Measurements from ENCODE around the gene ETDB. TPM values are rescaled to one million over a fixed set of nuclear protein-coding genes. Genes with fewer than 3 reads are reported as not detected.

ETDB gene
- total RNA-seq, 1 donor from 2014 or later: not detected

DNA sequence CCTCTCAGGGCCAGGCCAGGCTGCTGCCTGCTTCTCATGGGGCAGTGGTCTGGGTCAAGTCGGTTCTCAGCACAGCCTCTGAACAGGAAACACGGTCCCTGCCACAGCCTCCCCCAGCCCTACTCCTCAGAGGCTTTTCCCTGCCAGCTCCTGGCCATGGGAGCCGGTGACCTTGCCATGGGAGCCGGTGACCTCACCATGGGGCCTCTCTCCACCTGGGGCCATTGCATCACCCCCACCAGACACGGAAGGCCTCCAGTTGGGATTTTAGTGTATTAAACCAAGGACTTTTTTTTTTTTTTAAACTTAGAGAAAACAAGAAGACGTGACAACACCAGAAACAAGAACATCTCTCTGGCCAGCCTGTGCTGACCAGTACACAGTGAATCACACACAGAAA is 25.6 kb downstream of the ETDB start:
- Mint-ChIP-seq H3K4me3 (ENCODE audit: unreplicated experiment) (no peak overlapping the region), H3K27ac (ENCODE audit: unreplicated experiment) (no peak overlapping the region)

DNA sequence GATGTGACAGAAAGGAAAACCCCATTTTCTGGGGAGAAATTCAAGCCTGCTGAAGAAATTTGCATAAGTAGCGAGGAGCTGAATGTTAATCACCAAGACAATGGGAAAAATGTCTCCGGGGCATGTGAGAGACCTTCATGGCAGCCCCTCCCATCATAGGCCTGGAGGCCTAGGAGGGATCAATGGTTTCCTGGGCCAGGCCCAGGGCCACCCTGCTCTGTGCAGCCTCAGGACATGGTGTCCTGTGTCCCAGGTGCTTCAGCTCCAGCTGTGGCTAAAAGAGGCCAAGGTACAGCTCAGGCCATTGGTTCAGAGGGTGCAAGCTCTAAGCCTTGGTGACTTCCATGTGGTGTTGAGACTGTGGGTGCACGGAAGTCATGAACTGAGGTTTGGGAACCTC is 31.2 kb downstream of the ETDB start:
- DNase-seq (ENCODE audit: extremely low spot score, unreplicated experiment): no peak
- Mint-ChIP-seq H3K27me3 (ENCODE audit: unreplicated experiment) (no peaks in the 10 kb centered on the region), H3K4me1 (ENCODE audit: unreplicated experiment) (no peaks in the 10 kb centered on the region), H3K27ac (ENCODE audit: unreplicated experiment) (no peak overlapping the region), H3K4me3 (ENCODE audit: unreplicated experiment) (no peak overlapping the region), H3K36me3 (ENCODE audit: unreplicated experiment) (no peaks in the 10 kb centered on the region), H3K9me3 (ENCODE audit: unreplicated experiment) (peaks cover 7% of the 10 kb centered on the region)
- TF ChIP-seq, protein P1, sequence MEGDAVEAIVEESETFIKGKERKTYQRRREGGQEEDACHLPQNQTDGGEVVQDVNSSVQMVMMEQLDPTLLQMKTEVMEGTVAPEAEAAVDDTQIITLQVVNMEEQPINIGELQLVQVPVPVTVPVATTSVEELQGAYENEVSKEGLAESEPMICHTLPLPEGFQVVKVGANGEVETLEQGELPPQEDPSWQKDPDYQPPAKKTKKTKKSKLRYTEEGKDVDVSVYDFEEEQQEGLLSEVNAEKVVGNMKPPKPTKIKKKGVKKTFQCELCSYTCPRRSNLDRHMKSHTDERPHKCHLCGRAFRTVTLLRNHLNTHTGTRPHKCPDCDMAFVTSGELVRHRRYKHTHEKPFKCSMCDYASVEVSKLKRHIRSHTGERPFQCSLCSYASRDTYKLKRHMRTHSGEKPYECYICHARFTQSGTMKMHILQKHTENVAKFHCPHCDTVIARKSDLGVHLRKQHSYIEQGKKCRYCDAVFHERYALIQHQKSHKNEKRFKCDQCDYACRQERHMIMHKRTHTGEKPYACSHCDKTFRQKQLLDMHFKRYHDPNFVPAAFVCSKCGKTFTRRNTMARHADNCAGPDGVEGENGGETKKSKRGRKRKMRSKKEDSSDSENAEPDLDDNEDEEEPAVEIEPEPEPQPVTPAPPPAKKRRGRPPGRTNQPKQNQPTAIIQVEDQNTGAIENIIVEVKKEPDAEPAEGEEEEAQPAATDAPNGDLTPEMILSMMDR (IDR thresholded peaks at IDR 0.05): no peak

More for the DNA sequence above, 25.6 kb downstream of the ETDB start:
- Mint-ChIP-seq H3K27me3 (ENCODE audit: unreplicated experiment) (peaks cover 3% of the 10 kb centered on the region), H3K4me1 (ENCODE audit: unreplicated experiment) (peaks cover 8% of the 10 kb centered on the region), H3K36me3 (ENCODE audit: unreplicated experiment) (no peaks in the 10 kb centered on the region), H3K9me3 (ENCODE audit: unreplicated experiment) (peaks cover 3% of the 10 kb centered on the region)
- TF ChIP-seq, protein P1 (IDR thresholded peaks at IDR 0.05): no peak
- DNase-seq (ENCODE audit: extremely low spot score, unreplicated experiment): no peak

DNA sequence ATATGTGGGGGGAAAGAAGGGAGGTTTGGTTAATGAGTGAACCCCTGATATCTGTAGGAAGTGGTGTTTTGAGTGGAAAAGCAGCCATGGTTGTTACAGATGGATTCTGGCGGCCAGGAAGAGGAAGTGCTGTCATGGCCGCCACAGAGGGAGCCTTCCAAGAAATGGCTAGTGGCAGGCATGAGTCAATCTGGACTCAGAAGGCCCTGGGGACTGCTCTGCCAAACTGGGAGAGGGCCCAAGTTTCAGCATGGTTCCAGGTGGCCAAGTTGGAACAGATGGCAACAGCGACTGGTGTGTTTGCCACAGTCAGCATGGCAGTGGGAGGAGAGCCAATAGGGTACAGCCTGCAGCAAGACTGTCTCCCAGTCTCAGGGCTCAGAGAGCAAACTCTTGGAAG is 32.5 kb downstream of the ETDB start:
- Mint-ChIP-seq H3K4me3 (ENCODE audit: unreplicated experiment) (no peak overlapping the region), H3K27me3 (ENCODE audit: unreplicated experiment) (no peaks in the 10 kb centered on the region), H3K9me3 (ENCODE audit: unreplicated experiment) (peaks cover 4% of the 10 kb centered on the region), H3K36me3 (ENCODE audit: unreplicated experiment) (no peaks in the 10 kb centered on the region), H3K27ac (ENCODE audit: unreplicated experiment) (no peak overlapping the region), H3K4me1 (ENCODE audit: unreplicated experiment) (no peaks in the 10 kb centered on the region)
- no peak for DNase-seq (ENCODE audit: extremely low spot score, unreplicated experiment)
- TF ChIP-seq, protein P1 (IDR thresholded peaks at IDR 0.05): no peak

DNA sequence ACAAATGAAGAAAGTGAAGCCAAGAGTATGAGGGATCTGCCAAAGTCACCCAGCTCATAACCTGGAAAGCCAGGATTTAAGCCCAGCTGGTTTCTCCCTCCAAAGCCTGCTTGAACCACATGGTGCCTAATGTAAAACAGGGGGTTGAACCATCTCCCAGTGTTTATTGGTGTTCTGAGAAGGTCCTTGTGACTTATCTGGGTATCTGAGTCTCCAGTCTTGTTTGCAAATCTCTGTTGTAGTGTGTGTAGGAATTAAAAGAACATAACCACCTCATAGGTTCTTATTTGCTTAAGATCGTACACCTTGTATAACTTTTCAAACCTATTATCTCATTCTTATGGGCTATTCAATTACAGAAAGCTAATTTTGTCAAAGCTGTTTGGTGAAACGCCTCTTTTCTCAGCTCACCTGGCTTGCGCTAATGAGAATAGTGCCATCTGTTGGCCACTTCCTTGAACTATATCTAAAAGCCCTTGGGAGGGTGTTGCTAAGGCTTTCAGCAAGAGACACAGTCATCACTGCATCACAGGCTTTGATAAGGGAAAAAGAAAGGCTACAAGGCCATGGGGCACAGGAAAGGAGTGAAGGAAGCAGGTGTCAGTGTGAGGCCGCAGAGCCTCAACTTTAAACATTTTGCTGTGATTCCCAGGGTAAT is 34.0 kb downstream of the ETDB start:
- TF ChIP-seq, protein P1 (IDR thresholded peaks at IDR 0.05): peak; percentile 67
- Mint-ChIP-seq H3K27ac (ENCODE audit: unreplicated experiment) (no peak overlapping the region), H3K9me3 (ENCODE audit: unreplicated experiment) (peaks cover 4% of the 10 kb centered on the region), H3K27me3 (ENCODE audit: unreplicated experiment) (no peaks in the 10 kb centered on the region), H3K36me3 (ENCODE audit: unreplicated experiment) (no peaks in the 10 kb centered on the region), H3K4me3 (ENCODE audit: unreplicated experiment) (no peak overlapping the region), H3K4me1 (ENCODE audit: unreplicated experiment) (no peaks in the 10 kb centered on the region)
- DNase-seq (ENCODE audit: extremely low spot score, unreplicated experiment): no peak

DNA sequence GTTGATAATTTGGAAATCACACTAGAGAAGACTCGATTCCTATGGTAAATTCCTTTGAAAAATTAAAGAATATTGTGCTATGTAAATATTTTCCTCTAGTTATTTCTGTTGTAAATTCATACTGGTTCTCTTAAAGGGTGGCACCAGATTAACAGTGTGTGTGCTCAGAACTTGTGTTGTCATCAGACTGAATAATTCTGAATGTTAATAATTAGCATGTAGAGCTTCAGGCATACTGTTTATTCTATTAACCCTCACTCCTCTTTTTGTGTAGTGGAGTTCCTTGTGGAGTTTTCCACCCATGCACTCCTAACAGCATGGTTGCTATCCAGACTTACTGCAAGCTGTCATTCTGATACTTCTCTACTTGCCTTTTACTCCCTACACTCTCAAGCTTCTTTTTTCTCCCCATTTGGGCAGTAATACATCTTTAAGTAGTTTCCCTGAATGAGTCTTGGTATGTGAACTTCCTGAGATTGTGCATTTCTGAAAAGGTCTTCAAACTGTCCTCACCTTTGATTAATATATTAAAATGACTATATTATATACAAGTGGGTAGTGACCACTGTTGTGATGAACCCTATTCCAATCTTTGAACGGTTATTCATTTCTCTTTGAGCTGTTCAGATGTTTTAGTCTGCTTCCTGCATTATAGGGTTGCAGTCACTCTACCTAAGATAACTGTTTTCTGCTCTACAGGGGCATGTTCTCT is 38.5 kb downstream of the ETDB start:
- Mint-ChIP-seq H3K4me1 (ENCODE audit: unreplicated experiment) (no peaks in the 10 kb centered on the region), H3K9me3 (ENCODE audit: unreplicated experiment) (no peaks in the 10 kb centered on the region), H3K36me3 (ENCODE audit: unreplicated experiment) (no peaks in the 10 kb centered on the region), H3K4me3 (ENCODE audit: unreplicated experiment) (no peak overlapping the region), H3K27ac (ENCODE audit: unreplicated experiment) (no peak overlapping the region), H3K27me3 (ENCODE audit: unreplicated experiment) (peaks cover 6% of the 10 kb centered on the region)
- no peak for DNase-seq (ENCODE audit: extremely low spot score, unreplicated experiment)
- TF ChIP-seq, protein P1 (IDR thresholded peaks at IDR 0.05): no peak

All from osteocyte (in vitro differentiated cells).